Esophagus muscularis mucosa (tissue), 3 donors: ENCODE data around the gene DNM1.

Experiments used
- CTCF ChIP-seq, 3 experiments: fragments of 200-600 bp in 2 of 3; fragments of 450-650 bp in 1 of 3; sonication (generic) in 2 of 3; IDR thresholded peaks; one replicate each; pipeline ENCODE4 v1.5.1; 2017 to 2019; ENCODE audit warnings: antibody characterized with exemption in 3 of 3, mild to moderate bottlenecking in 2 of 3, moderate library complexity in 1 of 3
- POLR2AphosphoS5 ChIP-seq, 2 donors: sonication (generic); formaldehyde crosslinking; IDR thresholded peaks; one replicate each; pipeline ENCODE4 v1.6.1; 2017; ENCODE audit warnings: antibody characterized with exemption in 2 of 2

DNA sequence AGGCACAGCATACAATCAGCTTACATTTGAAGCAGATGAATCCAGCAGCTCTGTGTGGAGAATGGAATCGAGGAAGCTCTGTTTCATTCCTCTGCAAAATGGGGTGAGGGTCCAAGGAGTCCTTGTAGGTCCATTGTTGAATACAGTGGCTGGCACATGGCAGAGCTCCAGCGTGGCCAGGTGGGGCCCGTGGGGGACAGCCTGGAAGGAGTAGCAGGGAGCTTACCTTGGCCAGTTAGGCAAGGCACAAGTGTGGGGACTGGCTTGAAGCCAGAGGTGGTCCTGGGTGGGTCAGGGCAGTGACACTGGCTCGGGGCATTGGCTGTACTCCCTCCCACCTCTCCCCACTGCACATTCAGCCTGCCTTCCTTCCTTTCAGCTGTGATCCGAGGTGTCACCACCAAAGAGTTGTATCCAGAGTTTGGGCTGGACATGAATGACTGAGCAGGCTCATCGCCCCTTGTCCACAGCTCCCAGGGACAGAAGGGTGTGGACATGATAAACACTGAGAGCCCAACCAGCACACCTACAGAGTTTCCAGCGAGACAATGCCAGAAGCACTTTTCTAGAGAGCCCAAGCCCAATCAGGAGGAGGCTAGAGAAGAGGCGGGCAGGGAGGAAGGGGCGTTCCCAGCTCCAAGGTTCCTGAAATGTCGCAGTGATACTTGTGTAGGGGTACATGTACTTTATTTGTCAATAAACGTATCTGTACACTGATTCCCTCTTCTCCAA, 85.3 kb downstream of the DNM1 start:
- TF ChIP-seq POLR2AphosphoS5 (IDR thresholded peaks at IDR 0.05) = no peak
- no peak for TF ChIP-seq CTCF (IDR thresholded peaks at IDR 0.05)
